IMR-90 (cell line): ENCODE data around the gene VAMP3. TPM values are rescaled to one million over a fixed set of nuclear protein-coding genes. Genes with fewer than 3 reads are reported as not detected.

Experiments used
- ATAC-seq: fragments of 200-7000 bp; cut with Tn5 transposase; 2 replicates; pipeline ENCODE4 v1.9.1; 2020; ENCODE audit warnings: low read depth, mild to moderate bottlenecking, moderate library complexity
- BruUV-seq: library from RNA; stranded (reverse); fragments of 400-500 nt; replicated peaks from 2 replicates; lab custom pipeline; 2021; lab: Mats Ljungman, UMichigan
- CTCF ChIA-PET: fragments of 300-600 bp; formaldehyde crosslinking; extraction: SDS; loops from one replicate; lab custom pipeline; 2021; ENCODE audit warnings: antibody characterized with exemption; lab: Yijun Ruan, JAX
- POLR2A ChIA-PET: fragments of 300-600 bp; sonication (Branson Sonifier 250); formaldehyde crosslinking; loops from one replicate; lab custom pipeline; 2022; ENCODE audit warnings: antibody characterized with exemption; ENCODE audit not compliant: unreplicated experiment; lab: Charles Lee
- DNase-seq: peaks from one replicate; pipeline ENCODE4 v3.0.0; 2013
- H2AFZ ChIP-seq: replicated peaks from 2 replicates; pipeline ENCODE3; 2013; ENCODE audit warnings: low read length, mild to moderate bottlenecking; ENCODE audit not compliant: poor library complexity
- H2AK5ac ChIP-seq: 2 replicates; pipeline ENCODE4 v1.6.1; 2013; ENCODE audit warnings: low read depth, low read length, inconsistent platforms
- H2AK9ac ChIP-seq: replicated peaks from 2 replicates; pipeline ENCODE3; 2013; ENCODE audit warnings: mild to moderate bottlenecking, low read depth, low read length, moderate library complexity; ENCODE audit not compliant: poor library complexity
- H2BK120ac ChIP-seq: 2 replicates; pipeline ENCODE4 v1.6.1; 2013; ENCODE audit warnings: low read depth, low read length, inconsistent platforms
- H2BK15ac ChIP-seq: 3 replicates; pipeline ENCODE4 v1.6.1; 2013; ENCODE audit warnings: low read depth, low read length, inconsistent platforms
- H2BK20ac ChIP-seq: 2 replicates; pipeline ENCODE4 v1.6.1; 2013; ENCODE audit warnings: low read depth, mild to moderate bottlenecking, inconsistent platforms, low read length, moderate library complexity
- H2BK5ac ChIP-seq: 2 replicates; pipeline ENCODE4 v1.6.1; 2013; ENCODE audit warnings: mild to moderate bottlenecking, low read depth, low read length, inconsistent platforms; ENCODE audit not compliant: poor library complexity, severe bottlenecking
- H3K14ac ChIP-seq: replicated peaks from 2 replicates; pipeline ENCODE4 v1.6.1; 2013; ENCODE audit warnings: low read depth, low read length, inconsistent platforms
- H3K18ac ChIP-seq: 2 replicates; pipeline ENCODE4 v1.6.1; 2013; ENCODE audit warnings: low read depth, low read length, control low read depth
- H3K23ac ChIP-seq: 2 replicates; pipeline ENCODE4 v1.6.1; 2013; ENCODE audit warnings: low read depth, low read length, inconsistent platforms
- H3K27ac ChIP-seq: 2 replicates; pipeline ENCODE4 v1.5.1; 2013; ENCODE audit warnings: mild to moderate bottlenecking, control low read depth, low read length; ENCODE audit not compliant: insufficient read depth
- H3K27me3 ChIP-seq: 2 replicates; pipeline ENCODE4 v1.6.1; 2013; ENCODE audit warnings: low read length; ENCODE audit not compliant: control insufficient read depth, insufficient read depth
- H3K36me3 ChIP-seq: 2 replicates; pipeline ENCODE4 v1.6.1; 2013; ENCODE audit warnings: low read length, mixed read lengths; ENCODE audit not compliant: control insufficient read depth, insufficient read depth
- H3K4ac ChIP-seq: 2 replicates; pipeline ENCODE4 v1.6.1; 2013; ENCODE audit warnings: low read depth, low read length, inconsistent platforms
- H3K4me1 ChIP-seq: 2 replicates; pipeline ENCODE4 v1.6.1; 2013; ENCODE audit warnings: low read length, mixed read lengths; ENCODE audit not compliant: control insufficient read depth, insufficient read depth
- H3K4me2 ChIP-seq: 2 replicates; pipeline ENCODE4 v1.6.1; 2013; ENCODE audit warnings: low read depth, mild to moderate bottlenecking, control low read depth, low read length, moderate library complexity
- H3K4me3 ChIP-seq: 2 replicates; pipeline ENCODE4 v1.5.1; 2013; ENCODE audit warnings: low read depth, mild to moderate bottlenecking, control low read depth, low read length, moderate library complexity; ENCODE audit not compliant: insufficient read depth
- H3K56ac ChIP-seq: 2 replicates; pipeline ENCODE4 v1.6.1; 2013; ENCODE audit warnings: low read length, inconsistent platforms; ENCODE audit not compliant: insufficient read depth; ENCODE audit errors: extremely low read depth
- H3K79me1 ChIP-seq, 2 experiments: 2 replicates each; pipeline ENCODE4 v1.6.1; 2013; ENCODE audit warnings: low read length in 2 of 2, inconsistent platforms in 1 of 2, low read depth in 1 of 2
- H3K9ac ChIP-seq: 2 replicates; pipeline ENCODE4 v1.6.1; 2013; ENCODE audit warnings: low read depth, low read length, control low read depth
- H3K9me1 ChIP-seq: 2 replicates; pipeline ENCODE4 v1.6.1; 2013; ENCODE audit warnings: low read length, inconsistent platforms; ENCODE audit not compliant: insufficient read depth
- H3K9me3 ChIP-seq: 2 replicates; pipeline ENCODE4 v1.6.1; 2013; ENCODE audit warnings: low read length; ENCODE audit not compliant: control insufficient read depth, insufficient read depth
- H4K20me1 ChIP-seq: 2 replicates; pipeline ENCODE4 v1.6.1; 2013; ENCODE audit warnings: low read length, inconsistent platforms; ENCODE audit not compliant: insufficient read depth
- H4K5ac ChIP-seq: 2 replicates; pipeline ENCODE4 v1.6.1; 2013; ENCODE audit warnings: mild to moderate bottlenecking, low read depth, low read length, control low read depth
- H4K8ac ChIP-seq, 2 experiments: 2 replicates each; pipeline ENCODE4 v1.6.1; 2013; ENCODE audit warnings: low read depth in 2 of 2, low read length in 2 of 2, control low read depth in 1 of 2, inconsistent platforms in 1 of 2
- H4K91ac ChIP-seq: 2 replicates; pipeline ENCODE4 v1.6.1; 2013; ENCODE audit warnings: low read depth, low read length, inconsistent platforms; ENCODE audit not compliant: insufficient read depth
- CHD1 ChIP-seq: IDR thresholded peaks from 2 replicates; pipeline ENCODE4 v1.6.1; 2012; ENCODE audit warnings: low read depth, low read length, improper control_type of control experiment
- CTCF ChIP-seq: conservative IDR thresholded peaks from 2 replicates; pipeline ENCODE4 v1.5.1; 2012; ENCODE audit warnings: mild to moderate bottlenecking, low read depth, low read length, improper control_type of control experiment
- ELK1 ChIP-seq: fragments of 150-350 bp; IDR thresholded peaks from 2 replicates; pipeline ENCODE4 v1.6.1; 2016; ENCODE audit warnings: low read depth, mild to moderate bottlenecking, low read length, moderate library complexity, borderline replicate concordance
- MAFK ChIP-seq: IDR thresholded peaks from 2 replicates; pipeline ENCODE4 v1.6.1; 2012; ENCODE audit warnings: low read depth, low read length, improper control_type of control experiment
- MXI1 ChIP-seq: IDR thresholded peaks from 2 replicates; pipeline ENCODE4 v1.6.1; 2012; ENCODE audit warnings: low read depth, mild to moderate bottlenecking, low read length, moderate library complexity, borderline replicate concordance
- RAD21 ChIP-seq: IDR thresholded peaks from 2 replicates; pipeline ENCODE4 v1.6.1; 2012; ENCODE audit warnings: low read length, improper control_type of control experiment
- RCOR1 ChIP-seq: IDR thresholded peaks from 2 replicates; pipeline ENCODE4 v1.6.1; 2012; ENCODE audit warnings: mild to moderate bottlenecking, low read length, improper control_type of control experiment; ENCODE audit not compliant: insufficient replicate concordance
- WGBS, 2 experiments: methylation state at CpG; one replicate each; pipeline versions ENCODE4 v1.1.5 to v1.1.7; 2013; ENCODE audit warnings: missing lambda C conversion rate in 2 of 2; ENCODE audit not compliant: insufficient read length in 1 of 2; ENCODE audit errors: extremely low coverage in 2 of 2; 5-methylcytosine and 5-hydroxymethylcytosine counted together
- dilution Hi-C: fragments of 300-500 bp; cut with HindIII; formaldehyde crosslinking; loops from one replicate; pipeline ENCODE4 v1.14.3; 2018; ENCODE audit warnings: low sequenced_read_pairs; ENCODE audit not compliant: unreplicated experiment
- in situ Hi-C: fragments of 300-500 bp; cut with MboI; formaldehyde crosslinking; loops from 3 replicates; pipeline ENCODE4 v1.14.3; 2019; ENCODE audit warnings: low sequenced_read_pairs, inconsistent platforms, mixed read lengths
- intact Hi-C: fragments of 100-400 bp; cut with micrococcal nuclease; formaldehyde crosslinking; loops from 2 replicates; pipeline ENCODE4 v1.10.0; 2022
- polyA plus RNA-seq, 3 experiments: library from polyadenylated mRNA; depleted of rRNA; stranded (reverse); fragments of >200 nt; gene quantifications; 2 replicates each; pipeline ENCODE4 v1.2.3, GENCODE V29; 2012; ENCODE audit warnings: low replicate concordance in 1 of 3
- total RNA-seq: library from RNA; depleted of rRNA; stranded (reverse); fragments of >200 nt; gene quantifications from 2 replicates; pipeline ENCODE4 v1.2.3, GENCODE V29; 2012
- TF ChIP-seq, protein P1 (sequence below): fragments of 150-350 bp; IDR thresholded peaks from 2 replicates; pipeline ENCODE4 v1.6.1; 2017; ENCODE audit warnings: mild to moderate bottlenecking, antibody characterized with exemption, low read length, low read depth

VAMP3 gene
- total and polyA plus RNA-seq, 2 of the 4 experiments (the other 2 are of a cell fraction) = 99.1 to 354 TPM

DNA sequence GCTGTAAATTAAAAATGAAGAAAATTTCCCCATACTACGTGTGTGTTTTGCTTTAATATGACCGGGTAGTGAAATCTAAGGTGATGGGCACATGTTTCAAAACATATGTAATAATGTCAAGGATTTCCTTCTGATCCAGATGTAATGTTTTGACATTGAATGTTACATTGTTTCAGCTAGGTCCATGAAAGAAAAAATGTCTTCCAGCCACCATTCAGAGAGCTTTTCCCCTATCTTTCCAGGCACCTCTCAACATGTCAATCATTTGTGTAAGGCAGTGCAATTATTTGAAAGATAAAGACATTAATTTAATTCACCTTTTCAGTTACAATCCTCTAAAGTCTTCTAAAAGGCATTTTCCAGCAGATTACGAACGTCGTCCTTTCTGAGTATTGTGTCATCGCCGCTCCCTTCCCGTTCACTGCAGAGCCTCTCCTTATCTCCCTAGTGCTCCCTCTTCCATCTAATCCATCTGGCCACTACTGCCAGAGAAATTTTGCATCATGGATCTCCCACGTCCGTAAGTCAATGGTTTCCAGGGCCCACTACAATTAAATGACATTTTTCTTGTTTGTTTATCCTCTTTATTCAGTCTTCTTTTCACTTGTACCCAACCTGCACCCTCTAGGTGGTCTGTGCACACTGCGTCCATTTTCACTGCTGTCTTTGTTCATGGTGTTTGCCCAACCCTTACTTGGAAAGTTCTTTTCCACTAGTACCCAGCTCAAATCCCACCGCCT lies 1.3 kb upstream of the VAMP3 start:
- peaks cover 6% of the 10 kb centered on the region; the same call in 1 of the 2 replicates for H3K9me1 ChIP-seq
- H3K4me2 ChIP-seq = no peak overlapping the region
- no peak overlapping the region for H4K5ac ChIP-seq
- H2BK5ac ChIP-seq = no peak overlapping the region
- no peak overlapping the region for H2AK5ac ChIP-seq
- no peak overlapping the region for H3K14ac ChIP-seq
- H4K91ac ChIP-seq = no peak overlapping the region
- peaks cover 2% of the 10 kb centered on the region; the same call in 1 of the 2 replicates for H3K36me3 ChIP-seq
- in situ Hi-C loops = no loop called here
- no peak for ATAC-seq
- H3K27me3 ChIP-seq = peaks cover 3% of the 10 kb centered on the region; the same call in 1 of the 2 replicates
- CTCF ChIA-PET = interaction anchor here (1.3 to 1.7 kb wide), 2 partner anchors 10 to 17 kb away, joined by 3 to 6 read pairs; no protein-coding TSS in a partner anchor
- H2AFZ ChIP-seq = no peak overlapping the region
- H4K8ac ChIP-seq = no peak overlapping the region
- dilution Hi-C loops = no loop called here
- H2BK20ac ChIP-seq = no peak overlapping the region
- H3K9me3 ChIP-seq = no peaks in the 10 kb centered on the region
- no peak for DNase-seq
- no peaks in the 10 kb centered on the region for H3K4me1 ChIP-seq
- H3K9ac ChIP-seq = no peak overlapping the region
- BruUV-seq = no TSS peak
- H2AK9ac ChIP-seq = no peak overlapping the region
- TF ChIP-seq RAD21 (no peak), MXI1 (no peak), ELK1 (no peak), CTCF (no peak), MAFK (no peak), CHD1 (no peak), RCOR1 (no peak)
- TF ChIP-seq, protein P1, sequence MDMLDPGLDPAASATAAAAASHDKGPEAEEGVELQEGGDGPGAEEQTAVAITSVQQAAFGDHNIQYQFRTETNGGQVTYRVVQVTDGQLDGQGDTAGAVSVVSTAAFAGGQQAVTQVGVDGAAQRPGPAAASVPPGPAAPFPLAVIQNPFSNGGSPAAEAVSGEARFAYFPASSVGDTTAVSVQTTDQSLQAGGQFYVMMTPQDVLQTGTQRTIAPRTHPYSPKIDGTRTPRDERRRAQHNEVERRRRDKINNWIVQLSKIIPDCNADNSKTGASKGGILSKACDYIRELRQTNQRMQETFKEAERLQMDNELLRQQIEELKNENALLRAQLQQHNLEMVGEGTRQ = no peak
- H3K4me3 ChIP-seq = no peak overlapping the region
- POLR2A ChIA-PET = no interaction called here
- no peak overlapping the region for H3K18ac ChIP-seq
- no peak overlapping the region for H3K56ac ChIP-seq
- no peak overlapping the region for H2BK15ac ChIP-seq
- WGBS, 2 experiments = 90% methylated on average over 2 of the region's 12 CpGs; no CpG with 5 or more reads in 1 of the 2 experiments
- H2BK120ac ChIP-seq = no peak overlapping the region
- H3K23ac ChIP-seq = no peak overlapping the region
- H3K27ac ChIP-seq = no peak overlapping the region
- intact Hi-C loops = no loop called here
- H3K79me1 ChIP-seq = peaks cover 16 to 20% of the 10 kb centered on the region in 2 experiments
- peaks cover 3% of the 10 kb centered on the region; the same call in 1 of the 2 replicates for H4K20me1 ChIP-seq
- no peak overlapping the region for H3K4ac ChIP-seq
